BLaER1 treated with 17β-estradiol and CSF1 and Interleukin-3, amounts not matched to agents 10 nM and 100 nM (cell line): ENCODE measurements around the gene TMA7B.
A peak's percentile ranks its signal among the peaks of the same experiment; 100 is the strongest.

Experiments used
- H3K27ac ChIP-seq, 11 experiments: shearing (Covaris generic); formaldehyde crosslinking; 2 replicates each; pipeline ENCODE4 v1.8.1; 2022
- H3K27me3 ChIP-seq, 11 experiments: shearing (Covaris generic); formaldehyde crosslinking; 2 replicates each; pipeline ENCODE4 v1.8.1; 2022
- H3K36me3 ChIP-seq, 11 experiments: shearing (Covaris generic); formaldehyde crosslinking; 2 replicates each; pipeline ENCODE4 v1.8.1; 2022
- H3K4me1 ChIP-seq, 10 experiments: shearing (Covaris generic); formaldehyde crosslinking; 2 replicates each; pipeline ENCODE4 v1.8.1; 2022
- H3K4me2 ChIP-seq, 11 experiments: shearing (Covaris generic); formaldehyde crosslinking; 2 replicates each; pipeline ENCODE4 v1.8.1; 2022
- H3K4me3 ChIP-seq, 10 experiments: shearing (Covaris generic); formaldehyde crosslinking; 2 replicates each; pipeline ENCODE4 v1.8.1; 2022
- H3K9ac ChIP-seq, 11 experiments: shearing (Covaris generic); formaldehyde crosslinking; 2 replicates each; pipeline ENCODE4 v1.8.1; 2022
- H3K9me3 ChIP-seq, 11 experiments: shearing (Covaris generic); formaldehyde crosslinking; replicated peaks in 1 of 11; 2 replicates each; pipeline ENCODE4 v1.8.1; 2022
- H4K20me1 ChIP-seq, 11 experiments: shearing (Covaris generic); formaldehyde crosslinking; 2 replicates each; pipeline ENCODE4 v1.8.1; 2022
- Cebpa-rat ChIP-seq, 11 experiments: shearing (Covaris generic); IDR thresholded peaks; 2 replicates each; pipeline ENCODE4 v1.8.1; 2022

TMA7B gene

GRCh38 chr22:39937906-39938305 is 22.3 kb upstream of the TMA7B start:
- Histone ChIP-seq H3K27me3 (no peaks in the 10 kb centered on the region), H3K4me2 (no peak overlapping the region), H3K9me3 (no peaks in the 10 kb centered on the region), H3K27ac (no peak overlapping the region), H3K4me1 (peaks cover 14 to 49% (median 29%) of the 10 kb centered on the region in 10 experiments), H3K36me3 (no peaks in the 10 kb centered on the region), H4K20me1 (no peaks in the 10 kb centered on the region), H3K4me3 (no peak overlapping the region), H3K9ac (no peak overlapping the region)
- TF ChIP-seq Cebpa-rat (IDR thresholded peaks at IDR 0.05) = no peak

DNA sequence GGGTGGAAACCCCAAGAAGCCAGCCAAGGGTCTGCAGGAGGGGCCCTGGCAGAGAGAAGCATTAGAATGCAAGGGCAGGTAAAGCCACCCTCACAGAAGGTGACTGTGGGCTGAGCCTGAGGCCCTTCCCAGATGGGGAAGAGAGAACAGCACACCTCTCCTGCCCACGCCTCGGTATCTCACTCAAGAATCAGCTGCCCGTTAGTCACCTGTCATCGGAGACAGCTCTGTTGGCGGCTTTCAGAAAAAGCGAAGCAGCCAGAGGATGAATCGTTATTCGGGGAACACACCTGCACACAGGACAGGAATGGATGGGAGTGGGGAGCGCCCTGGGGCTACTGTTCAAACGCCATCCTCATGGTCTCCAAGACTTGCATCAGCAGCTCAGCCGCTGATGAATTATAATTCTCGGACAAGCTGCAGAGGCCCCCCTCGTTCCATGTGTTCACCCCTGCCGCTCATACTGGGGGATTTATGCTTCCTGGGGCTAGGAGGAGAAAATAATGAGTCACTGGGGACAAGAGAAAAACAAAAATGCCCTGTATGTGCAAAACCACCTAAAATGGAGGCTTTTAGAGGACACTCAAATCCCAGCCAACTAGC is 21.6 kb upstream of the TMA7B start:
- Histone ChIP-seq H3K4me3 (no peak overlapping the region), H3K27me3 (no peaks in the 10 kb centered on the region), H4K20me1 (no peaks in the 10 kb centered on the region), H3K4me2 (no peak overlapping the region), H3K36me3 (no peaks in the 10 kb centered on the region), H3K9ac (no peak overlapping the region), H3K27ac (no peak overlapping the region), H3K9me3 (no peaks in the 10 kb centered on the region), H3K4me1 (peaks cover 10 to 49% (median 24%) of the 10 kb centered on the region in 10 experiments)
- TF ChIP-seq Cebpa-rat (IDR thresholded peaks at IDR 0.05) = no peak

- H3K9me3 ChIP-seq = no peaks in the 10 kb centered on the region
- TF ChIP-seq Cebpa-rat (IDR thresholded peaks at IDR 0.05) = no peak
- H4K20me1 ChIP-seq = no peaks in the 10 kb centered on the region
- H3K4me2 ChIP-seq = no peak overlapping the region
- no peaks in the 10 kb centered on the region for H3K36me3 ChIP-seq
- H3K9ac ChIP-seq = no peak overlapping the region
- no peaks in the 10 kb centered on the region for H3K27me3 ChIP-seq
- H3K27ac ChIP-seq = no peak overlapping the region
- H3K4me1 ChIP-seq = peaks cover 0 to 40% (median 15%) of the 10 kb centered on the region in 10 experiments; a peak in 14 of 20 replicates
- no peak overlapping the region for H3K4me3 ChIP-seq
Measured at GRCh38 chr22:39939830-39940229, 20.4 kb upstream of the TMA7B start.

- H3K27ac ChIP-seq = no peak overlapping the region
- H3K27me3 ChIP-seq = no peaks in the 10 kb centered on the region
- no peak overlapping the region for H3K9ac ChIP-seq
- no peaks in the 10 kb centered on the region for H3K9me3 ChIP-seq
- TF ChIP-seq Cebpa-rat (IDR thresholded peaks at IDR 0.05) = no peak
- H4K20me1 ChIP-seq = no peaks in the 10 kb centered on the region
- no peak overlapping the region for H3K4me3 ChIP-seq
- no peak overlapping the region for H3K4me2 ChIP-seq
- no peaks in the 10 kb centered on the region for H3K36me3 ChIP-seq
- peaks cover 0 to 32% (median 12%) of the 10 kb centered on the region in 10 experiments; a peak in 14 of 20 replicates for H3K4me1 ChIP-seq
Measured at GRCh38 chr22:39940757-39941305, 19.4 kb upstream of the TMA7B start.

DNA sequence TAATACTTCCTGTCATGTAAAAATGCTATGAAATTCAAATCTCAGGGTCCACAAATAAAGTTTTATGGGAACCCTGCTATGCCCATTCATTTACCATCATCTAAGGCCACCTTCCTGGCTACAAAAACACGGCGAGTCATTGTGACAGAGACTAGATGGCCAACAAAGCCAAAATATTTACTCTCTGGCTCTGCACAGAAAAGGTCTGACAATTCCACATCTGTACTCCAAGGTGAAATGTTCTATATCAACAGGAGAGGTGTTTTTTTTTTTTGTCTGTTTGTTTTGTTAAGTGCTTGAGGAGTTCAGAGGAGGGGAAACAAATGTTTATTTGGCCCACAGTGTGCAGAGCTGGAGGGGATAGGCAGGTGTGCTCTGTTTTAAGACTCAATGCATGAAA is 18.6 kb upstream of the TMA7B start:
- Histone ChIP-seq H3K9ac (no peak overlapping the region), H3K4me1 (peaks cover 2 to 32% (median 13%) of the 10 kb centered on the region in 10 experiments), H3K27ac (no peak overlapping the region), H4K20me1 (0 out of 22 replicates have a peak, but pooled peaks cover 0 to under 1% (median 0%) of the 10 kb centered on the region in 11 experiments), H3K4me3 (no peak overlapping the region), H3K27me3 (no peaks in the 10 kb centered on the region), H3K9me3 (no peaks in the 10 kb centered on the region), H3K4me2 (no peak overlapping the region), H3K36me3 (no peaks in the 10 kb centered on the region)
- no peak for TF ChIP-seq Cebpa-rat (IDR thresholded peaks at IDR 0.05)

DNA sequence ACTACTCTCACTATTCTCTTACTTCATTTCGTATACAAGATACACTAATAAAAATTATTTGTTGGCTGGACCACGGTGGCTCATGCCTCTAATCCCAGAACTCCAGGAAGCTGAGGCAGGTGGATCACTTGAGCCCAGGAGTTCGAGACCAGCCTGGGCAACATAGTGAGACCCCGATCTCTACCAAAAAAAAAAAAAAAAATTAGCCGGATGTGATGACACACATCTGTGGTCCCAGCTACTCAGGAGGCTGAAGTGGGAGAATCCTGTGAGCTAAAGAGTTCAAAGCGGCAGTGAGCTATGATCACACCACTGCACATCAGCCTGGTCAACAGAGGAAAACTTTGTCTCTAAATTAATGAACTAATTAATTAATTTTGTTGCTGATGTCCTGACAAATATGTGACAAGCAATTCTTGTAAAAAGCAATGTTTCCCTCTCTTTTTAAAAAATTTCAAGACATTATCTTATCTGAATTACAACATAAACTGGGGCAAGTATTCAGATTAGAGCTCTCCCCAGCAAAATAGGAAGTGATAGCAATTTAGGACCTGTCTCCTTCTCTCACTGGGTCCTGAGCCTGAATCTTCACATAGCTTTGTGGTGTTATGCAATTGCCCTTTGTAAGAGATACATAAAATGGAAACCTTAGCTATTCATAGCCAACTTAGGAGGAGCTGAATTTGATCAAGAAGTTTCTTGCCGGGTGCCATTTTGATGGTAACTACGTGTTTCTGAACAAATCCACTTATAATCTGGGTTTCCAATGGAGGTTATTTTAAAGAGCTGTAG is 17.6 kb upstream of the TMA7B start:
- H4K20me1 ChIP-seq = peaks cover 0 to 4% (median 0%) of the 10 kb centered on the region in 11 experiments; a peak in 1 of 22 replicates
- peaks cover 12 to 36% (median 17%) of the 10 kb centered on the region in 10 experiments for H3K4me1 ChIP-seq
- H3K9me3 ChIP-seq = no peaks in the 10 kb centered on the region
- TF ChIP-seq Cebpa-rat (IDR thresholded peaks at IDR 0.05) = peak in 1 of 11 experiments; percentile 16; a peak in 1 of 22 replicates
- no peak overlapping the region for H3K9ac ChIP-seq
- H3K4me2 ChIP-seq = peak overlapping the region in 4 of 11 experiments; percentile 14 to 44 (median 36); a peak in 6 of 22 replicates
- 0 out of 22 replicates have a peak, but pooled peaks cover 0 to 4% (median 0%) of the 10 kb centered on the region in 11 experiments for H3K27me3 ChIP-seq
- peak overlapping the region in 2 of 11 experiments; percentile 4; a peak in 1 of 22 replicates for H3K27ac ChIP-seq
- H3K4me3 ChIP-seq = no peak overlapping the region
- H3K36me3 ChIP-seq = no peaks in the 10 kb centered on the region

DNA sequence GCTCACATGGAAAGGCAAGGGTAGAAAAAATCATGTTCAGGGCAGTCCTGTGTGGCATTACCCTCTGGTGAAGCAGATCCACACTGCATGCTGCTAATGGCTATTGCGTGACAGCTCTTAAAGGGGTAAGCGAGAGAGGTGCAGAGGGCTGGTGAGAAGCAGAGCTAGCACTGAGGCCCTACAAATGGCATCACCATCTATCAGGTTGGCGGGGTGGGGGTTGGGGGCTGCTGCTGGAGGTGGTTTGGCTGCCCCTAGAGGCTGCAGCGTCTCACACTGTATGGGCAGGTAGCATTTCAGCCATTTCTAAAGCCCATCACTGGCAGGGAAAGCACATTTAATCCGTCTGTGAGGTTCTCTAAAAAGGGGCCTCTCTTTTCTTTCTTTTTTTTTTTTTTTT is 16.9 kb upstream of the TMA7B start:
- no peaks in the 10 kb centered on the region for H3K9me3 ChIP-seq
- peaks cover 12 to 36% (median 19%) of the 10 kb centered on the region in 10 experiments for H3K4me1 ChIP-seq
- peak overlapping the region in 5 of 11 experiments; percentile 14 to 44 (median 31); a peak in 5 of 22 replicates for H3K4me2 ChIP-seq
- TF ChIP-seq Cebpa-rat (IDR thresholded peaks at IDR 0.05) = no peak
- H3K4me3 ChIP-seq = no peak overlapping the region
- peaks cover 0 to 4% (median 0%) of the 10 kb centered on the region in 11 experiments; a peak in 1 of 22 replicates for H4K20me1 ChIP-seq
- H3K9ac ChIP-seq = no peak overlapping the region
- peaks cover 0 to 10% (median 0%) of the 10 kb centered on the region in 11 experiments; a peak in 2 of 22 replicates for H3K27me3 ChIP-seq
- no peaks in the 10 kb centered on the region for H3K36me3 ChIP-seq
- H3K27ac ChIP-seq = peak overlapping the region in 2 of 11 experiments; percentile 4; a peak in 1 of 22 replicates

- Histone ChIP-seq H3K36me3 (no peaks in the 10 kb centered on the region), H3K4me1 (peaks cover 12 to 36% (median 20%) of the 10 kb centered on the region in 10 experiments), H3K9ac (no peak overlapping the region), H3K4me2 (no peak overlapping the region), H3K4me3 (no peak overlapping the region), H3K27ac (no peak overlapping the region), H3K9me3 (no peaks in the 10 kb centered on the region), H4K20me1 (peaks cover 0 to 4% (median 0%) of the 10 kb centered on the region in 11 experiments; a peak in 1 of 22 replicates), H3K27me3 (peaks cover 0 to 15% (median 0%) of the 10 kb centered on the region in 11 experiments; a peak in 4 of 22 replicates)
- no peak for TF ChIP-seq Cebpa-rat (IDR thresholded peaks at IDR 0.05)
Measured at GRCh38 chr22:39943953-39944872, 16.0 kb upstream of the TMA7B start.
